ENCODE data around the gene TRIM17. TPM values are rescaled to one million over a fixed set of nuclear protein-coding genes. Genes with fewer than 3 reads are reported as not detected.

The TRIM17 gene
- total and polyA plus RNA-seq, 9 of the 15 experiments (the other 6 are each of a cell fraction or from before 2014, with no cell fraction given): not detected

GRCh38 chr1:228368801-228369607 is 47.7 kb downstream of the TRIM17 start (continued):
- TF ChIP-seq ZNF780A (CRISPR knock-in tag; IDR thresholded peaks at IDR 0.05) (no peak), MGA (IDR thresholded peaks at IDR 0.05) (peak; percentile 75), KHSRP (IDR thresholded peaks at IDR 0.05) (no peak; the same call in 1 of the 2 replicates), ZBTB17 (CRISPR knock-in tag; IDR thresholded peaks at IDR 0.05) (peak; percentile 42; the same call in 1 of the 2 replicates), JUNB (CRISPR knock-in tag; conservative IDR thresholded peaks at IDR 0.05) (no peak; the same call in 1 of the 2 replicates), RBFOX2 (IDR thresholded peaks at IDR 0.05; ENCODE audit: low read depth, low read length) (peak; percentile 58; the same call in 1 of the 2 replicates), ELF1 (tag; IDR thresholded peaks at IDR 0.05) (no peak), TEAD4 (IDR thresholded peaks at IDR 0.05; ENCODE audit: low read length) (peak; percentile 85), TEAD4 (CRISPR knock-in tag; IDR thresholded peaks at IDR 0.05; ENCODE audit: borderline replicate concordance) (no peak), NUFIP1 (IDR thresholded peaks at IDR 0.05; ENCODE audit: partially characterized antibody) (peak; percentile 74), POLR2AphosphoS2 (IDR thresholded peaks at IDR 0.05; ENCODE audit: low read length) (no peak; the same call in 1 of the 2 replicates), NR2C1 (IDR thresholded peaks at IDR 0.05) (no peak; the same call in 1 of the 2 replicates), NR2C1 (tag; IDR thresholded peaks at IDR 0.05) (peak; percentile 61), NRF1 (conservative IDR thresholded peaks at IDR 0.05 in 1 of 2, IDR thresholded peaks at IDR 0.05 in 1 of 2) (peak; percentile 59 to 70), SRSF9 (IDR thresholded peaks at IDR 0.05; ENCODE audit: borderline replicate concordance, low read depth, low read length) (no peak), SRF (CRISPR knock-in tag; IDR thresholded peaks at IDR 0.05) (no peak; a peak in 1 of 4 replicates), ZNF76 (CRISPR knock-in tag; IDR thresholded peaks at IDR 0.05; ENCODE audit: borderline replicate concordance) (peak; percentile 63; the same call in 1 of the 2 replicates), RBM39 (optimal IDR thresholded peaks at IDR 0.05; ENCODE audit: low read depth, low read length) (no peak), ZSCAN29 (IDR thresholded peaks at IDR 0.05) (no peak)

All from K562 (cell line).